Measurements from ENCODE around the gene ZNF446. TPM values are rescaled to one million over a fixed set of nuclear protein-coding genes. Genes with fewer than 3 reads are reported as not detected.
A peak's percentile ranks its signal among the peaks of the same experiment; 100 is the strongest.

The ZNF446 gene
- total RNA-seq (1 to 10 TPM; 4.2 to 7.0 (median 5.1) TPM), polyA plus RNA-seq (10 to 100 TPM in 1 of 2 donors, 1 to 10 TPM in 1; 7.1 to 11.1 TPM)
- long read RNA-seq, donor 1, partial matches to known transcripts: 2 of 16 reads
- long read RNA-seq, donor 1, other reads (novel, unspliced or antisense): 10 of 16 reads
- long read RNA-seq, donor 2, partial matches to known transcripts: 7 of 32 reads
- long read RNA-seq, donor 2, other reads (novel, unspliced or antisense): 20 of 32 reads
- long read RNA-seq, donor 3, transcript ZNF446-203 (7 exons, 2,238 nt): major isoform, 8 of 42 reads
- long read RNA-seq, donor 3, partial matches to known transcripts: 21 of 42 reads
- long read RNA-seq, donor 3, other reads (novel, unspliced or antisense): 13 of 42 reads

GRCh38 chr19:58475714-58476497, at the start of gene ZNF446:
Gene ZNF446, plus strand, starts transcription at chr19:58476352. Its CDS starts 867 bp downstream, at chr19:58477219.
- Histone ChIP-seq H3K4me1 (peaks cover 5 to 23% (median 18%) of the 10 kb centered on the region in 9 donors), H3K4me3 (peak within 1 kb of the TSS; percentile 54 to 75 (median 66)), H3K27me3 (no peaks in the 10 kb centered on the region), H3K9me3 (no peaks in the 10 kb centered on the region), H3K27ac (peak within 1 kb of the TSS; percentile 81 to 95 (median 87)), H3K36me3 (peaks cover 0 to 54% (median 12%) of the 10 kb centered on the region in 9 donors)
- WGBS, 2 donors: 0% methylated on average over 64 of the region's 64 CpGs
- intact Hi-C loops (cut with DNase I): no loop called here
- TF ChIP-seq, protein P1, sequence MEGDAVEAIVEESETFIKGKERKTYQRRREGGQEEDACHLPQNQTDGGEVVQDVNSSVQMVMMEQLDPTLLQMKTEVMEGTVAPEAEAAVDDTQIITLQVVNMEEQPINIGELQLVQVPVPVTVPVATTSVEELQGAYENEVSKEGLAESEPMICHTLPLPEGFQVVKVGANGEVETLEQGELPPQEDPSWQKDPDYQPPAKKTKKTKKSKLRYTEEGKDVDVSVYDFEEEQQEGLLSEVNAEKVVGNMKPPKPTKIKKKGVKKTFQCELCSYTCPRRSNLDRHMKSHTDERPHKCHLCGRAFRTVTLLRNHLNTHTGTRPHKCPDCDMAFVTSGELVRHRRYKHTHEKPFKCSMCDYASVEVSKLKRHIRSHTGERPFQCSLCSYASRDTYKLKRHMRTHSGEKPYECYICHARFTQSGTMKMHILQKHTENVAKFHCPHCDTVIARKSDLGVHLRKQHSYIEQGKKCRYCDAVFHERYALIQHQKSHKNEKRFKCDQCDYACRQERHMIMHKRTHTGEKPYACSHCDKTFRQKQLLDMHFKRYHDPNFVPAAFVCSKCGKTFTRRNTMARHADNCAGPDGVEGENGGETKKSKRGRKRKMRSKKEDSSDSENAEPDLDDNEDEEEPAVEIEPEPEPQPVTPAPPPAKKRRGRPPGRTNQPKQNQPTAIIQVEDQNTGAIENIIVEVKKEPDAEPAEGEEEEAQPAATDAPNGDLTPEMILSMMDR (IDR thresholded peaks at IDR 0.05): peak in 1 of 9 donors; percentile 23
- ATAC-seq (peak; percentile 91 to 96 (median 95)), DNase-seq (peak; percentile 93 to 97)

GRCh38 chr19:58428617-58429016, 47.5 kb upstream of the ZNF446 start:
- TF ChIP-seq, protein P1 (IDR thresholded peaks at IDR 0.05): no peak
- peaks cover 0 to 52% (median 18%) of the 10 kb centered on the region in 9 donors for H3K36me3 ChIP-seq
- no peaks in the 10 kb centered on the region for H3K27me3 ChIP-seq
- DNase-seq: no peak
- WGBS, 2 donors: 59 to 63% methylated on average over 1 of the region's 1 CpG
- no peak overlapping the region for H3K4me3 ChIP-seq
- H3K9me3 ChIP-seq: peaks cover 4 to 91% (median 55%) of the 10 kb centered on the region in 11 donors
- intact Hi-C loops (cut with DNase I): no loop called here
- ATAC-seq: no peak
- H3K27ac ChIP-seq: no peak overlapping the region
- H3K4me1 ChIP-seq: no peaks in the 10 kb centered on the region

GRCh38 chr19:58429745-58430144, 46.4 kb upstream of the ZNF446 start:
- TF ChIP-seq, protein P1 (IDR thresholded peaks at IDR 0.05): no peak
- no peak for DNase-seq
- peaks cover 13 to 96% (median 66%) of the 10 kb centered on the region in 11 donors for H3K9me3 ChIP-seq
- peaks cover 10 to 63% (median 29%) of the 10 kb centered on the region in 9 donors for H3K36me3 ChIP-seq
- H3K4me1 ChIP-seq: no peaks in the 10 kb centered on the region
- no peaks in the 10 kb centered on the region for H3K27me3 ChIP-seq
- no peak overlapping the region for H3K4me3 ChIP-seq
- no peak overlapping the region for H3K27ac ChIP-seq
- no peak for ATAC-seq
- intact Hi-C loops (cut with DNase I): no loop called here

GRCh38 chr19:58434217-58434616, 41.9 kb upstream of the ZNF446 start:
- Histone ChIP-seq H3K27me3 (no peaks in the 10 kb centered on the region), H3K4me1 (peaks cover 0 to 11% (median 6%) of the 10 kb centered on the region in 9 donors), H3K4me3 (no peak overlapping the region), H3K36me3 (peaks cover 15 to 90% (median 58%) of the 10 kb centered on the region in 9 donors), H3K27ac (no peak overlapping the region), H3K9me3 (peaks cover 14 to 100% (median 83%) of the 10 kb centered on the region in 11 donors)
- no peak for DNase-seq
- intact Hi-C loops (cut with DNase I): no loop called here
- WGBS, 2 donors: 99 to 100% methylated on average over 2 of the region's 2 CpGs
- TF ChIP-seq, protein P1 (IDR thresholded peaks at IDR 0.05): no peak
- no peak for ATAC-seq
